IPS-11a (cell line): ENCODE measurements around the gene UBXN1.

Experiments
- H3K4me3 ChIP-seq: one replicate; pipeline ENCODE4 v1.5.1; 2013; ENCODE audit warnings: low read depth, low read length, control low read depth

Gene UBXN1

GRCh38 chr11:62646825-62647608 is 31.9 kb downstream of the UBXN1 start:
- no peak overlapping the region for H3K4me3 ChIP-seq

- H3K4me3 ChIP-seq: peak within 1 kb of the TSS; percentile 94
These were observed 32.7 kb downstream of the UBXN1 start, which contains the start of gene GANAB for GRCh38 chr11:62645946-62646824. TSS of gene GANAB (minus strand) at chr11:62646613. CDS start at chr11:62646599, 14 bp downstream.

GRCh38 chr11:62645671-62645945 is 33.3 kb downstream of the UBXN1 start:
- H3K4me3 ChIP-seq: peak overlapping the region; percentile 94

GRCh38 chr11:62644220-62644619 is 34.7 kb downstream of the UBXN1 start:
- no peak overlapping the region for H3K4me3 ChIP-seq

GRCh38 chr11:62632492-62632891 is 46.4 kb downstream of the UBXN1 start:
- no peak overlapping the region for H3K4me3 ChIP-seq

GRCh38 chr11:62627713-62628112 is 51.2 kb downstream of the UBXN1 start:
- no peak overlapping the region for H3K4me3 ChIP-seq
